Esophagus squamous epithelium (tissue), 5 donors: ENCODE measurements around the gene ROR1. TPM values are rescaled to one million over a fixed set of nuclear protein-coding genes. Genes with fewer than 3 reads are reported as not detected.

Source experiments
- DNase-seq: peaks from one replicate; lab custom pipeline; 2025; lab: John Stamatoyannopoulos, UW
- H3K27ac ChIP-seq, 4 donors: fragments of 200-600 bp; sonication (generic); one replicate each; pipeline ENCODE4 v1.5.1; 2016 to 2019; ENCODE audit warnings: mild to moderate bottlenecking in 1 of 4
- H3K27me3 ChIP-seq, 4 donors: fragments of 200-600 bp; sonication (generic); 1 replicate in 3 of 4; 2 replicates in 1 of 4; pipeline versions ENCODE4 v1.5.1 to v1.6.0; 2017 to 2021; ENCODE audit warnings: antibody characterized with exemption in 1 of 4
- H3K36me3 ChIP-seq, 3 donors: fragments of 200-600 bp; sonication (generic); one replicate each; pipeline ENCODE4 v1.5.1; 2016 to 2019
- H3K4me1 ChIP-seq, 3 donors: fragments of 200-600 bp; sonication (generic); one replicate each; pipeline ENCODE4 v1.5.1; 2017 to 2019
- H3K4me3 ChIP-seq, 4 donors: fragments of 200-600 bp; sonication (generic); 1 replicate in 3 of 4; 2 replicates in 1 of 4; pipeline ENCODE4 v1.5.1; 2016 to 2019; ENCODE audit warnings: mild to moderate bottlenecking in 2 of 4, moderate library complexity in 1 of 4
- H3K9me3 ChIP-seq, 3 donors: fragments of 200-600 bp; sonication (generic); one replicate each; pipeline ENCODE4 v1.5.1; 2016 to 2019
- CTCF ChIP-seq, 6 experiments: fragments of 450-650 bp in 4 of 6; fragments of 200-600 bp in 2 of 6; sonication (generic) in 2 of 6; IDR thresholded peaks; one replicate each; pipeline ENCODE4 v1.5.1; 2016 to 2019; ENCODE audit warnings: antibody characterized with exemption in 6 of 6, mild to moderate bottlenecking in 4 of 6, moderate library complexity in 4 of 6
- POLR2A ChIP-seq, 4 donors: fragments of 450-650 bp; IDR thresholded peaks; one replicate each; pipeline ENCODE4 v1.6.1; 2017; ENCODE audit warnings: antibody characterized with exemption in 4 of 4, mild to moderate bottlenecking in 4 of 4, moderate library complexity in 3 of 4
- WGBS, 2 donors: methylation state at CpG; one replicate each; pipeline ENCODE4 v1.1.5; 2018; 5-methylcytosine and 5-hydroxymethylcytosine counted together
- intact Hi-C: fragments of 100-400 bp; cut with DNase I; formaldehyde crosslinking; loops from one replicate; pipeline ENCODE4 v1.15.0; 2022
- total RNA-seq, 4 donors: library from RNA; depleted of rRNA; stranded (reverse); fragments of >200 nt; gene quantifications; one replicate each; pipeline ENCODE4 v1.1.0, GENCODE V29; 2016
- donor health status: DM: yes; HTN: yes; CAD: no.

ROR1 gene
- total RNA-seq, 4 donors from 2014 or later, result 6.6 to 15.3 (median 9.4) TPM

DNA sequence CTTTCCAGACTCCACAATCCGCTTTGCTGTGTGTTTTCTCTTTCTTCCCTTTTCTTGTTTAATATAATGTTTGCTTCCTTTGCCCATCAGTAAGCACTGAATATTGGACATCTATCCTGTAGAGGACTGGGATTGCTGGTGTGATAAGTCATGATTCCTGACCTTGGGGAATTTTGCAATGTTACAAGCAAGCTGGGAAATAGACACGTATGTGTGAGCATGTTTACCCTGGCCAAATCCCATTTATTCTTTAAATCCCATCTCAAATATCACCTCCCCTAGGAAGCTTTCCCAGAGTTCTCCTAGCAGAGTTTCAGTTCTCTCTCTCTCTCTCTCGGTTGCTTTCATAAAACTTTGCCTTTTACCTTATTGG lies 155.3 kb downstream of the ROR1 start:
- Histone ChIP-seq H3K27me3 (no peaks in the 10 kb centered on the region), H3K36me3 (no peaks in the 10 kb centered on the region), H3K4me1 (peaks cover 6 to 19% (median 10%) of the 10 kb centered on the region in 3 donors), H3K9me3 (no peaks in the 10 kb centered on the region), H3K4me3 (no peak overlapping the region), H3K27ac (no peak overlapping the region)
- intact Hi-C loops, result no loop called here
- WGBS, 2 donors, result 40 to 64% methylated on average over 3 of the region's 3 CpGs
- no peak for TF ChIP-seq POLR2A (IDR thresholded peaks at IDR 0.05)
- no peak for TF ChIP-seq CTCF (IDR thresholded peaks at IDR 0.05)
- no peak for DNase-seq

DNA sequence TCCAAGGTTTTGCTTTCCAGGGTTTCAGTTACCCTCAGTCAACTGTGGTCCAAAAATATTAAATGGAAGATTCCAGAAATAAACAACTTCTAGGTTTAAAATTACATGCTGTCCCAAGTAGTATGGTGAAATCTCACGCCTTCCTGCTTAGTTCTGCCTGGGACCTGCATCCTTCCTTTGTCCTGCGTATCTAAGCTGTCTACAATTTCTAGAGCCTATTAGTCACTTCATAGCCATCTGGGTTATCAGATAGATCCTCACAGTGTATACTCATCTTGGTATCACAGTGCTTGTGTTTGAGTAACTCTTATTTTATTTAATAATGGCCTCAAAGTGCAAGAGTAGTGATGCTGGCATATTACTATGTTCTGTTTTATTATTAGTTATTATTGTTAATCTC lies 157.7 kb downstream of the ROR1 start:
- TF ChIP-seq POLR2A (IDR thresholded peaks at IDR 0.05), result no peak
- no peak for TF ChIP-seq CTCF (IDR thresholded peaks at IDR 0.05)
- intact Hi-C loops, result loop anchor here (10.0 kb wide), 1 partner anchor 203 kb away; no protein-coding TSS in a partner anchor
- Histone ChIP-seq H3K9me3 (no peaks in the 10 kb centered on the region), H3K4me3 (no peak overlapping the region), H3K27ac (no peak overlapping the region), H3K27me3 (no peaks in the 10 kb centered on the region), H3K4me1 (peaks cover 6 to 26% (median 10%) of the 10 kb centered on the region in 3 donors), H3K36me3 (no peaks in the 10 kb centered on the region)
- 78 to 80% methylated on average over 2 of the region's 2 CpGs for WGBS, 2 donors
- no peak for DNase-seq

GRCh38 chr1:63934697-63935096 lies 160.9 kb downstream of the ROR1 start:
- DNase-seq, result no peak
- intact Hi-C loops, result loop anchor here (10.0 kb wide), 1 partner anchor 200 kb away; no protein-coding TSS in a partner anchor
- WGBS, 2 donors, result 85 to 94% methylated on average over 1 of the region's 1 CpG
- Histone ChIP-seq H3K4me1 (peaks cover 0 to 6% (median 0%) of the 10 kb centered on the region in 3 donors), H3K36me3 (no peaks in the 10 kb centered on the region), H3K27me3 (no peaks in the 10 kb centered on the region), H3K27ac (no peak overlapping the region), H3K9me3 (no peaks in the 10 kb centered on the region), H3K4me3 (no peak overlapping the region)
- TF ChIP-seq POLR2A (IDR thresholded peaks at IDR 0.05) (no peak), CTCF (IDR thresholded peaks at IDR 0.05) (no peak)

GRCh38 chr1:63935143-63935542 lies 161.3 kb downstream of the ROR1 start:
- no peak overlapping the region for H3K4me3 ChIP-seq
- peaks cover 0 to 6% (median 0%) of the 10 kb centered on the region in 3 donors for H3K4me1 ChIP-seq
- intact Hi-C loops, result loop anchor here (10.0 kb wide), 1 partner anchor 200 kb away; no protein-coding TSS in a partner anchor
- WGBS, 2 donors, result 62 to 77% methylated on average over 1 of the region's 1 CpG
- no peak overlapping the region for H3K27ac ChIP-seq
- no peaks in the 10 kb centered on the region for H3K36me3 ChIP-seq
- no peaks in the 10 kb centered on the region for H3K9me3 ChIP-seq
- DNase-seq, result no peak
- TF ChIP-seq POLR2A (IDR thresholded peaks at IDR 0.05) (no peak), CTCF (IDR thresholded peaks at IDR 0.05) (peak in 5 of 6 experiments; percentile 5 to 47 (median 20))
- no peaks in the 10 kb centered on the region for H3K27me3 ChIP-seq

GRCh38 chr1:63935553-63935952 lies 161.7 kb downstream of the ROR1 start:
- WGBS, 2 donors, result 13 to 22% methylated on average over 1 of the region's 1 CpG
- TF ChIP-seq POLR2A (IDR thresholded peaks at IDR 0.05), result no peak
- no peak for TF ChIP-seq CTCF (IDR thresholded peaks at IDR 0.05)
- Histone ChIP-seq H3K36me3 (no peaks in the 10 kb centered on the region), H3K27ac (no peak overlapping the region), H3K4me1 (peaks cover 0 to 6% (median 0%) of the 10 kb centered on the region in 3 donors), H3K4me3 (no peak overlapping the region), H3K9me3 (no peaks in the 10 kb centered on the region), H3K27me3 (no peaks in the 10 kb centered on the region)
- intact Hi-C loops, result loop anchor here (10.0 kb wide), 1 partner anchor 199 kb away; no protein-coding TSS in a partner anchor
- DNase-seq, result no peak
